Naive thymus-derived CD4-positive, alpha-beta T cell (primary cell): Measurements from ENCODE around the gene MAGI2. TPM values are rescaled to one million over a fixed set of nuclear protein-coding genes. Genes with fewer than 3 reads are reported as not detected.
"Not testable (repeated sequence)": the region's sequence is repeated elsewhere in the genome, so short reads cannot be mapped to it uniquely, and the experiment has no call there.

Experiments used
- ATAC-seq: fragments of 150-1000 bp; cut with Tn5 transposase; 2 replicates; pipeline ENCODE4 v1.10.0; 2021; ENCODE audit warnings: mild to moderate bottlenecking, moderate library complexity
- CTCF ChIA-PET: fragments of 350-600 bp; sonication (Branson Sonifier 250); formaldehyde crosslinking; loops from one replicate; lab custom pipeline; 2021; ENCODE audit warnings: antibody characterized with exemption; lab: Charles Lee
- POLR2A ChIA-PET: fragments of 350-600 bp; sonication (Branson Sonifier 250); formaldehyde crosslinking; loops from one replicate; lab custom pipeline; 2021; ENCODE audit warnings: antibody characterized with exemption, inconsistent platforms; lab: Charles Lee
- DNase-seq, 9 donors: peaks; one replicate each; pipeline versions ENCODE4 v3.0.0 to v3.0.0-alpha.2; 2020 to 2022; ENCODE audit warnings: mixed read lengths in 1 of 9
- H3K27ac ChIP-seq: one replicate; pipeline ENCODE4 v1.7.0; 2013; ENCODE audit warnings: mild to moderate bottlenecking, low read depth, low read length, moderate library complexity
- H3K27me3 ChIP-seq, 2 donors: one replicate each; pipeline ENCODE4 v1.7.0; 2013; ENCODE audit warnings: low read length in 2 of 2, mild to moderate bottlenecking in 2 of 2, moderate library complexity in 2 of 2; ENCODE audit not compliant: control insufficient read depth in 2 of 2, insufficient read depth in 2 of 2
- H3K36me3 ChIP-seq, 3 experiments: 1 replicate in 2 of 3; 2 replicates in 1 of 3; pipeline ENCODE4 v1.7.0; 2013; ENCODE audit warnings: low read length in 3 of 3, mild to moderate bottlenecking in 3 of 3, moderate library complexity in 1 of 3; ENCODE audit not compliant: insufficient read depth in 3 of 3, control insufficient read depth in 2 of 3
- H3K4me1 ChIP-seq, 2 donors: one replicate each; pipeline ENCODE4 v1.7.0; 2013; ENCODE audit warnings: low read length in 2 of 2, mild to moderate bottlenecking in 2 of 2, moderate library complexity in 1 of 2; ENCODE audit not compliant: control insufficient read depth in 2 of 2, insufficient read depth in 2 of 2
- H3K4me3 ChIP-seq: 2 replicates; pipeline ENCODE4 v1.7.0; 2013; ENCODE audit warnings: mild to moderate bottlenecking, low read length
- H3K9me3 ChIP-seq, 3 experiments: 1 replicate in 2 of 3; 2 replicates in 1 of 3; pipeline ENCODE4 v1.7.0; 2013; ENCODE audit warnings: low read length in 3 of 3; ENCODE audit not compliant: control insufficient read depth in 2 of 3
- H3K27ac Mint-ChIP-seq, 9 donors: one replicate each; pipeline ENCODE4 v1.8.0; 2020 to 2022; ENCODE audit warnings: mixed read lengths in 9 of 9, mild to moderate bottlenecking in 8 of 9, moderate library complexity in 5 of 9, inconsistent platforms in 2 of 9
- H3K27me3 Mint-ChIP-seq, 5 donors: one replicate each; pipeline ENCODE4 v1.8.0; 2021 to 2022; ENCODE audit warnings: mixed read lengths in 5 of 5, mild to moderate bottlenecking in 1 of 5
- H3K36me3 Mint-ChIP-seq, 5 donors: one replicate each; pipeline ENCODE4 v1.8.0; 2020 to 2022; ENCODE audit warnings: mixed read lengths in 5 of 5, mild to moderate bottlenecking in 3 of 5, inconsistent platforms in 1 of 5
- H3K4me1 Mint-ChIP-seq, 7 donors: one replicate each; pipeline ENCODE4 v1.8.0; 2020 to 2022; ENCODE audit warnings: mixed read lengths in 7 of 7, mild to moderate bottlenecking in 3 of 7, inconsistent platforms in 1 of 7
- H3K4me3 Mint-ChIP-seq, 10 donors: one replicate each; pipeline ENCODE4 v1.8.0; 2020 to 2022; ENCODE audit warnings: mild to moderate bottlenecking in 10 of 10, mixed read lengths in 10 of 10, moderate library complexity in 6 of 10, inconsistent platforms in 2 of 10
- H3K9me3 Mint-ChIP-seq, 11 donors: one replicate each; pipeline ENCODE4 v1.8.0; 2020 to 2022; ENCODE audit warnings: mixed read lengths in 11 of 11, mild to moderate bottlenecking in 4 of 11, inconsistent platforms in 1 of 11, moderate library complexity in 1 of 11
- intact Hi-C, 2 donors: fragments of 100-400 bp; cut with micrococcal nuclease; formaldehyde crosslinking; loops; one replicate each; pipeline ENCODE4 v1.15.1; 2023
- polyA plus RNA-seq, 2 donors: library from polyadenylated mRNA; unstranded; fragments of 300-500 nt; fragmentation: Illumina TruSeq; gene quantifications; one replicate each; pipeline ENCODE4 v1.2.3, GENCODE V29; 2021
- total RNA-seq, 6 experiments: library from RNA in 5 of 6; stranded (reverse) in 5 of 6; gene quantifications; 1 replicate in 5 of 6; 2 replicates in 1 of 6; pipeline ENCODE4 v1.2.3 and lab custom pipeline; 2021 to 2026

The MAGI2 gene
- total and polyA plus RNA-seq, 7 experiments from 2014 or later: 0.05 to 0.67 (median 0.15) TPM; not detected in 3

- no peak overlapping the region for H3K27ac ChIP-seq
- H3K27me3 Mint-ChIP-seq: peaks cover 0 to 3% (median 0%) of the 10 kb centered on the region in 5 donors
- H3K27ac Mint-ChIP-seq: no peak overlapping the region
- no peaks in the 10 kb centered on the region for H3K36me3 ChIP-seq
- H3K4me3 ChIP-seq: no peak overlapping the region
- DNase-seq (no peak), ATAC-seq (no peak)
- no peak overlapping the region for H3K4me3 Mint-ChIP-seq
- no peaks in the 10 kb centered on the region for H3K27me3 ChIP-seq
- H3K4me1 ChIP-seq: no peaks in the 10 kb centered on the region
- CTCF ChIA-PET: no interaction called here
- intact Hi-C loops: no loop called here
- H3K9me3 ChIP-seq: no peaks in the 10 kb centered on the region
- POLR2A ChIA-PET: no interaction called here
- H3K4me1 Mint-ChIP-seq: no peaks in the 10 kb centered on the region
- peaks cover 0 to 12% (median 3%) of the 10 kb centered on the region in 11 donors for H3K9me3 Mint-ChIP-seq
- no peaks in the 10 kb centered on the region for H3K36me3 Mint-ChIP-seq
These were observed 362.5 kb downstream of the MAGI2 start for GRCh38 chr7:79091011-79091410.

- Mint-ChIP-seq H3K36me3 (no peaks in the 10 kb centered on the region), H3K9me3 (peaks cover 0 to 12% (median 3%) of the 10 kb centered on the region in 11 donors), H3K27ac (no peak overlapping the region), H3K4me3 (no peak overlapping the region), H3K4me1 (no peaks in the 10 kb centered on the region), H3K27me3 (peaks cover 0 to 3% (median 0%) of the 10 kb centered on the region in 5 donors)
- ChIA-PET POLR2A (no interaction called here), CTCF (no interaction called here)
- Histone ChIP-seq H3K36me3 (no peaks in the 10 kb centered on the region), H3K4me1 (no peaks in the 10 kb centered on the region), H3K4me3 (no peak overlapping the region), H3K9me3 (no peaks in the 10 kb centered on the region), H3K27ac (no peak overlapping the region), H3K27me3 (no peaks in the 10 kb centered on the region)
- DNase-seq (no peak), ATAC-seq (no peak)
- intact Hi-C loops: no loop called here
These were observed 362.9 kb downstream of the MAGI2 start for GRCh38 chr7:79090543-79090942.

- Histone ChIP-seq H3K9me3 (no peaks in the 10 kb centered on the region), H3K4me1 (no peaks in the 10 kb centered on the region), H3K4me3 (no peak overlapping the region), H3K27me3 (no peaks in the 10 kb centered on the region), H3K36me3 (no peaks in the 10 kb centered on the region), H3K27ac (no peak overlapping the region)
- CTCF ChIA-PET: no interaction called here
- DNase-seq (no peak), ATAC-seq (no peak)
- intact Hi-C loops: no loop called here
- no peak overlapping the region for H3K27ac Mint-ChIP-seq
- H3K4me3 Mint-ChIP-seq: no peak overlapping the region
- H3K9me3 Mint-ChIP-seq: peaks cover 0 to 8% (median 3%) of the 10 kb centered on the region in 11 donors
- H3K4me1 Mint-ChIP-seq: no peaks in the 10 kb centered on the region
- H3K36me3 Mint-ChIP-seq: no peaks in the 10 kb centered on the region
- H3K27me3 Mint-ChIP-seq: peaks cover 0 to 3% (median 0%) of the 10 kb centered on the region in 5 donors
- POLR2A ChIA-PET: no interaction called here
These were observed 369.0 kb downstream of the MAGI2 start for GRCh38 chr7:79084423-79084822.

GRCh38 chr7:79079919-79080554 is 373.4 kb downstream of the MAGI2 start:
- intact Hi-C loops: no loop called here
- H3K27me3 Mint-ChIP-seq: no peaks in the 10 kb centered on the region
- Histone ChIP-seq H3K4me3 (no peak overlapping the region), H3K27ac (no peak overlapping the region), H3K36me3 (no peaks in the 10 kb centered on the region), H3K9me3 (no peaks in the 10 kb centered on the region), H3K4me1 (no peaks in the 10 kb centered on the region), H3K27me3 (no peaks in the 10 kb centered on the region)
- DNase-seq: no peak
- H3K36me3 Mint-ChIP-seq: no peaks in the 10 kb centered on the region
- no peak overlapping the region for H3K27ac Mint-ChIP-seq
- ChIA-PET CTCF (no interaction called here), POLR2A (no interaction called here)
- peaks cover 0 to 9% (median 0%) of the 10 kb centered on the region in 11 donors for H3K9me3 Mint-ChIP-seq
- ATAC-seq: no peak
- H3K4me1 Mint-ChIP-seq: no peaks in the 10 kb centered on the region
- no peak overlapping the region for H3K4me3 Mint-ChIP-seq

GRCh38 chr7:79078273-79078672 is 375.2 kb downstream of the MAGI2 start:
- Histone ChIP-seq H3K27me3 (no peaks in the 10 kb centered on the region), H3K4me3 (no peak overlapping the region), H3K36me3 (no peaks in the 10 kb centered on the region), H3K27ac (no peak overlapping the region), H3K9me3 (no peaks in the 10 kb centered on the region), H3K4me1 (no peaks in the 10 kb centered on the region)
- CTCF ChIA-PET: interaction anchor here (0.7 kb wide), 1 partner anchor 670 kb away, joined by 3 read pairs; no protein-coding TSS in a partner anchor
- no peaks in the 10 kb centered on the region for H3K4me1 Mint-ChIP-seq
- H3K36me3 Mint-ChIP-seq: no peaks in the 10 kb centered on the region
- H3K4me3 Mint-ChIP-seq: no peak overlapping the region
- H3K27me3 Mint-ChIP-seq: no peaks in the 10 kb centered on the region
- ATAC-seq (no peak), DNase-seq (no peak)
- H3K9me3 Mint-ChIP-seq: peaks cover 0 to 12% (median 2%) of the 10 kb centered on the region in 11 donors
- POLR2A ChIA-PET: no interaction called here
- no peak overlapping the region for H3K27ac Mint-ChIP-seq
- intact Hi-C loops: no loop called here

GRCh38 chr7:79071187-79071586 is 382.3 kb downstream of the MAGI2 start:
- H3K9me3 ChIP-seq, intact Hi-C loops, H3K27me3 ChIP-seq, H3K27me3 Mint-ChIP-seq, H3K27ac Mint-ChIP-seq, H3K4me1 Mint-ChIP-seq, H3K36me3 ChIP-seq, H3K4me3 ChIP-seq, H3K4me3 Mint-ChIP-seq, H3K27ac ChIP-seq, ATAC-seq, H3K4me1 ChIP-seq, H3K36me3 Mint-ChIP-seq, POLR2A ChIA-PET, DNase-seq: not testable (repeated sequence)
- CTCF ChIA-PET: interaction anchor here (0.7 kb wide), 1 partner anchor 992 kb away, joined by 3 read pairs; no protein-coding TSS in a partner anchor
- H3K9me3 Mint-ChIP-seq: peaks cover 0 to 34% (median 7%) of the 10 kb centered on the region in 11 donors

GRCh38 chr7:79064187-79064823 is 389.2 kb downstream of the MAGI2 start:
- ChIA-PET CTCF (no interaction called here), POLR2A (no interaction called here)
- Mint-ChIP-seq H3K4me3 (no peak overlapping the region), H3K4me1 (no peaks in the 10 kb centered on the region), H3K36me3 (no peaks in the 10 kb centered on the region), H3K9me3 (peaks cover 0 to 26% (median 4%) of the 10 kb centered on the region in 11 donors), H3K27me3 (no peaks in the 10 kb centered on the region), H3K27ac (no peak overlapping the region)
- no peaks in the 10 kb centered on the region for H3K27me3 ChIP-seq
- no peak overlapping the region for H3K27ac ChIP-seq
- no peaks in the 10 kb centered on the region for H3K4me1 ChIP-seq
- DNase-seq (no peak), ATAC-seq (no peak)
- intact Hi-C loops: no loop called here
- no peak overlapping the region for H3K4me3 ChIP-seq
- H3K9me3 ChIP-seq: no peaks in the 10 kb centered on the region
- H3K36me3 ChIP-seq: no peaks in the 10 kb centered on the region
